ENCODE measurements around the gene TCF15.

GRCh38 chr20:602111-602970 lies 7.8 kb downstream of the TCF15 start:
- no peak for TF ChIP-seq CTCF (IDR thresholded peaks at IDR 0.05)
- TF ChIP-seq POLR2AphosphoS5 (IDR thresholded peaks at IDR 0.05): no peak
- no peak for TF ChIP-seq POLR2A (IDR thresholded peaks at IDR 0.05)
